ENCODE data around the gene RASA4B.
"Not testable (repeated sequence)": the region's sequence is repeated elsewhere in the genome, so short reads cannot be mapped to it uniquely, and the experiment has no call there.

GRCh38 chr7:102542083-102542482, 24.5 kb upstream of the RASA4B start:
- not testable (repeated sequence) for TF ChIP-seq CTCF (optimal IDR thresholded peaks at IDR 0.05 in 1 of 3, IDR thresholded peaks at IDR 0.05 in 1 of 3, conservative IDR thresholded peaks at IDR 0.05 in 1 of 3; ENCODE audit: extremely low read depth in 1 of 3, insufficient read depth in 2 of 3, low read length in 3 of 3); EZH2 (IDR thresholded peaks at IDR 0.05; ENCODE audit: low read length)
